HuH-7 (cell line): ENCODE results near the gene RAMP1.

Source experiments
- DNase-seq: peaks from one replicate; pipeline ENCODE4 v3.0.0; 2011; ENCODE audit warnings: low spot score

Gene RAMP1

DNA sequence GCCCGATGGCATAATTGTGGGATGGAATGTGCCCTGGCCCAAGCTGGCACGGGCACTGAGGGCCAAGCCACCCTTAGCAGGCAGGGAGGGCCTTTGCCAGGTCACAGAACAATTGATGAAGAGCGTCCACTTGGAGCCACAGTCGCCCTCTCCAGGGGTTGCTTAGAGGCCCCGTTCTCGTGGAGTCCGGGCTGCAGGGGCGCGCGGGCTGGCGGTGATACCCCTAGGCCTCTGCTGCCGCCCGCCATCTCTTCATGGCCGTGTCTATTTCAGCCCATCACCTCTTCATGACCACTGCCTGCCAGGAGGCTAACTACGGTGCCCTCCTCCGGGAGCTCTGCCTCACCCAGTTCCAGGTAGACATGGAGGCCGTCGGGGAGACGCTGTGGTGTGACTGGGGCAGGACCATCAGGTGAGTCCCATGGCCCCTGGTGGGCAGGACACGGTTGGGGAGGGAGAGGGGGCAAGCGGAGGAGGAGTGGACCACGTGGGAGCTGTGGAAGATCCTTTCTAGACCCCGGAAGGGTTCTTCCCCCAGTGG is 17.6 kb downstream of the RAMP1 start:
- no peak for DNase-seq

DNA sequence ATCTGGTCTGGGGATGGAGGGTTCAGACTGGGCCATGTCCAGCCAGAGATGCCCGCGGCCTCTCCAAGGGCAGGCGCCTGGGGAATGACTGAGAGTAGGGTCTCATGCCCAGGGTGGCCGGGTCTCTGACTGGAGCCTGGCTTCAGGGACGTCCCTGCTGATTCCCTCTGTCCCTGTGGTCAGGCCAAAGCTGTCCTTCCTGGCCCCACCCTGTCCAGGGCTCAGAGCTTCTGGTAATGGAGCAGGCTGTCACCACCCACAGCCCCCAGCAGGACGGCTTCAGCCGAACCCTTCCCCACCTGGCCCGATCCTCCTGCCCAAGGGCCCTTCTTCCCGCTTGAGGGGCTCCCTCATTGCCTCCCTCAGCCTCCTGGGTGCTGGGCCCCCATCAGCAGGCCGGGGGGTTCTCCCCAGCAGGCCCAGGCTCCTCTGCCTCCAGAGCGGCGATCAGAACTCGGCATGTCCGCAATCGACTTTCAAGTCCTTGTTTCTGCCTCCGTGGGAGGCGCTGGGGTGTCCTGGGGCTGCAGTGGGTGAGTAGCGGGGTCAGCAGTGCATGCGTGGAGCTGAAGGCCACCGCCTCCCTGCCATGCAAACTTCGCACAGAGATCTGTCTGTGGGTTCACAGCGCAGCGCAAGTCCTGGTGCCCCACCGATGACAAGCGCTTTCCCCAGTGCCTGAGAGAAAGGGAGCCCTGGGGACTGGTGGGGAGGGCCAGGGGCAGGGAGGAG is 18.3 kb downstream of the RAMP1 start:
- no peak for DNase-seq

DNA sequence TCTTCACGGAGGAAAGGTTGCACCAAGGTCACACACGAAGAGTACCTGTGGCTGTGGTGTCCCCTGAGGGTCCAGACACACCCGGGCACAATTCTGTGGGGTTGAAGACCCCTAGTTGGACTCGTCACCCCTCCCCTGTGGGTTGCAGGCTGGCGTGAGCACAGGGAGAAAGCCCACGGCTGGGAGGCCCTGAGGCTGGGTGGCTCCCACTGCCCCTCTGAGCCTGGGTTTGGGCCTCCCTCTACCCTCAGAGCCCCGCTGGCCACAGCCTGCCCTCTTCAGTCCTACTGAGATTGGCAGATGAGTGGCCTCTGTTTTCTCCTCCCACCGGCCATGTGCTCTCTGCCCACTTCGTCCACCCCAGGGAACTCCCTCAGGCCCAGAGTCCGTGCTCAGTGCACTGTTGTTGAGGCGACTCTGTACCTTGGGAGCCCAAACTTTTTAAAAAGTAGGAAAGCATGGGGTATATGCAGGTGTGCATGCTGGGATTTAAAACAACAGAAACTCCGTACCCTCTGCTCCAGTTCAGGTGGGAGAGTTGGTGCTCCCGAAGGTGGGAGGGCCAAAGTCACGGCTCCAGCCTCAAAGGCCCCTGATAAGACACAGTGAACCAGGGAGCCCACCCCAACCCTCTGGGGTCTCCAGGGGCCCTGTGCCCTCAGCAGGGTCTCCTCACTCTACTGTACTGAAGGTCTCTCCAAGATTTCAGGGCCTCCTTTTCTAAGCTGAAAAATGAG is 19.1 kb downstream of the RAMP1 start:
- no peak for DNase-seq

DNA sequence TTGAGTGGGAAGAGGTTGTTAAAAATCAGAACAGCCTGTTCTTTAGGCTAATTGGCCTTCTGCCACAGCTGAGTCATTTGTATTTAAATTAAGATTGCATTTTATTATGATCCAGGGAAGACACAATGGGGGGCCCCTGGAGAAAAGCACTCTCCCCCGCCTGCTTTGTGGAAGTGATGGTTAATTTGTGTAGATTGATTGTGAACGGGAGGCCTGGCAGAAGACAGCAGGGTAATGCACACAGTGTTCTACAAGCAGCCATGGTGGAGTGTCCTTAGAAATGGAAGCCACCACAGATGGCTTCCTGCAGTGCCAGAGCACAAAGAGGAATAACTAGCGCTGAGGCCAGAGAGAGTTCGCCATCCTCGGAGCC is 19.6 kb downstream of the RAMP1 start:
- DNase-seq: no peak

DNA sequence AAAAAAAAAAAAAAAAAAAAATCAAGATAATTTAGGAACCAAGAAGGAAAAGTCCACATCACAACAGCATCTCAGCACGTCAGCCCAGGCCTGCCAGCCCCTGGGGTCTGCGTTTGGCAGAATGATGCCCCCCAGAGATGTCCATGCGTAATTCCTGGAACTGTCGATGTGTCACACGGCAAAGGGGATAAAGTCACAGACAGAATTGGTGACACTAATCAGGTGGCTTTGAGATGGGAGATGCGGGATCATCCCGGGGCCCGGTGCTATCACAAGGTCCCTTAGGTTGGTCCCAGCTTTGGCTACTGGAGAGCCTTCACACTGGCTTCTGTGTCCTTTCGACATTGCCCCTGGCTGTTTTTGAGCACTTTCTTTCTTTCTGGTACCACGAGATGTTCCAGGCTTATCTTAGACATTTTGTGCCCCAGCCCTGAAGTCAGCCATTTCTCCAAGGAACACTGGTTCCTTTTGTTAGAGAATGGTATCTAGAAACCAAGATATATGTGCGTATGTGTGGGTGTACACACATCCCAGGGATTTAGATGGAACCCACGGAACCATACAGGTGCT is 20.7 kb downstream of the RAMP1 start:
- no peak for DNase-seq

DNA sequence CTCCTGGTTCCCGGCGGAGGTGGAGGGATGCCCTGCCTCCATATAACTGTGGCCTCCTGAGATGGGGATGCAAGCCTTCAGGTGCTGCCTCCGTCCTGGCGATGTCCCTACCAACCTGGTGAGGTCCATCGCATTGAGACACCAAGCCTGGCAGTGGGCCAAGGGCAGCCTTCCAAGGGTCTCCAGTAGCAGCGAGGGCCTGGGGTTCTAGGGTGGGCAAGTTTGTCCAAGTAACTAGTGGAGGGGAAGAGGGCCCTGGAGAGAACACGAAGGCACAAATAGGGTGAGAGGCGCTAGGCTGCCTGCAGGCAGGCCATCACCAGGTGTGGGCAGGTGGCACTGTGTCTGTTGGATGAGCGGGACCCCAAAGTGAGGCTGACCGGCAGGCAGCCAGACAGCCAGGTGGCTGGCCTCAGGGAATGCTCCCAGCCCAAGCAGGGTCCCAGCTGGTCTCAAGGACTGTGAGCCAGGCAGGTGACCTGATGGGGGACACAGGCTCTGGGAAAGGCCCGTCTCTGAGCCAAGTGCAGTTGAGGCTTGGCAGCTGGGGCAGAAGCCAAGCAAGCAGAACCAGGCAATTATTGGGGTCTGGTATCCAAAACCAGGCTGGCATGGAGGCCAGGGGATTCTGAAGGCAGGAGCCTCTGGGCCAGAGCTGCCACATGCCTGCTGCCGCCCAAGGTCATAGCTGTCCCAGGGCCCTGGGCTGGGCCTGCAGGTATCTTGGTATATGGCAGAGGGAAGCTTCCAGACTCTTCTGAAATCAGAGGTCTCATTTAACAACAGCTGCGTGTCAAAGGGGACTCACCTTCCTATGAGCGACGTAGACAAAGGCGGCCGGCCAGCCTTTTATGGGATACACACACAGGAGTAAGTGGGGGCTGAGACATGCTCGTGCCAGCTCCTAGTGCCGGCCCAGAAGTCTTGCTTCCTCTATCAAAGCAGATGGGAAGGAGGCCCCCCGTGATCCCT is 23.4 kb downstream of the RAMP1 start:
- DNase-seq: no peak

- no peak for DNase-seq
Observed at GRCh38 chr2:237883951-237884446, 24.6 kb downstream of the RAMP1 start.

GRCh38 chr2:237884681-237885080 is 25.3 kb downstream of the RAMP1 start:
- no peak for DNase-seq

- DNase-seq: no peak
Observed at GRCh38 chr2:237885111-237885930, 25.9 kb downstream of the RAMP1 start.

GRCh38 chr2:237885931-237886684 is 26.7 kb downstream of the RAMP1 start:
- no peak for DNase-seq

DNA sequence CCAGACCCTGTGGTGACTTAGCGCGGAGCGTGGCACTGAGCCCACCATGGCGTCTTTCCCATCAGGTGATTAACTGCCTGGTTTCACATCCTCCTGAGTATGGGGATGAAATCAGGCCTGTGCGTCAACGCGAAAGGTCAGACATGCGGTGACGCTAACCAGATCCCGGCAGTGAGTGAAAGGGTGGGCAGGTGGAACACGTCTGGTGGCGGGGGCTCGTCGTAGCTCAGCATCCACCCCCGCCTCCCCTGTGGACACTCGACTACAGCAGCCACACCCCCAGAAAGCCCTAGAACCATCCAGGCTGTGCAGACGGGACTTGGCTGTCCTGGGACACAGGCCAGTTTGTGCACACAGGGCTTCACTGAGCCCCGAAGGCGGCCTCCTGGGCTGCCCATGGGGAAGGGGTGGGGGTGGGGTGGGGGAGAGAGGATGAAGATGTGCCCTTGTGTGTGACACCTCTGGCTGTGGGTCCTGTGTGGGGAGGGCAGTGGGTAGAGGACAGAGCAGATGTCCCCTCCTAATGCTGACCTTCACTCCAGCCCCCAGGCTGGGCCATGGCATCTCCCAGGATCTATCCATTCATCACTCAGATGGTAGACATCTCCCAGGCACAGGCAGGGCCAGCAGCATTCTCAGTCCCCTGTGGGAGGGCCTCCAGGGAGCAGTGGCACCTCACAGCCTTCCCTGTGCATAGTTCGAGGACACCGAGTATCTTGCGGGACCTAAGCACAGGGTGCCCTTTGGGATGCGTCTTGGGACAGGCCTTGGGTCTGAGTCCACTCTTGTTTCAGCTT is 27.5 kb downstream of the RAMP1 start:
- no peak for DNase-seq

DNA sequence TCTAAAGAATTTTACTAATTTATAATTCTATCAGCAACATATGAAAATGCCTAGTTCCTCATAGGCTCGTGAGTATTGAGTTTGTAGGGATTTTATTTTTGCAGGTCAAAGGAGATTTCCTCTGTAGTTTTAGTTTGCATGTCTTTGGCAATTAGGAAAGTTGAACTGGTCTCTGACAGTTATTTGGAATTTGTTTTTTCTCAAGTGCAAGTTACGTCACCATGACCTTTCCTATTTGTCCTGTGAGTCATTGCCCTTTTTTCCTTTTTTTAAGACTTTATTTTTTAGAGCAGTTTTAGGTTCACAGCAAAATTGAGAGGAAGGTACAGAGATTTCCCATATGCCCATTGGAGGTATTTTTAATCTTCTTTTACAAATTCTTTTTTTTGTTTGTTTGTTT is 29.0 kb downstream of the RAMP1 start:
- DNase-seq: no peak

GRCh38 chr2:237889016-237889415 is 29.6 kb downstream of the RAMP1 start:
- no peak for DNase-seq

GRCh38 chr2:237889811-237890210 is 30.4 kb downstream of the RAMP1 start:
- DNase-seq: no peak

DNA sequence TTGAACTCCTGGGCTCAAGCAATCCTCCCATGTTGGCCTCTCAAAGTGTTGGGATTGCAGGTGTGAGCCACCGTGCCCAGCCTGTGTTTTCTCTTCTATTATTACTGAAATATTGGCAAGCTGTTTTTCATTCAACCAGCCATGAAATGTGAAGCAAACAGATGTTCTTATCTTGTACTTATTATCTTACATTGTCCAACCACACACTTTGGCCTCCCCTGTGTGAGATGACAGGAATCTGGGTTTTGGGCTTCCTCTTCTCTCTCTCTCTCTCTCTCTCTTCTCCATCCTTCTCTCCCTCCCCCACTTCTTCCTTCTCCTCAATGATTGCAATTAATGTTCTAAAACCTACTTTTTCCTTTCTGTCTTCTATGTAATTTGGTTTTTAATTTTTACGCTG is 33.1 kb downstream of the RAMP1 start:
- no peak for DNase-seq

- no peak for DNase-seq
Observed at GRCh38 chr2:237892984-237893595, 33.7 kb downstream of the RAMP1 start.

DNA sequence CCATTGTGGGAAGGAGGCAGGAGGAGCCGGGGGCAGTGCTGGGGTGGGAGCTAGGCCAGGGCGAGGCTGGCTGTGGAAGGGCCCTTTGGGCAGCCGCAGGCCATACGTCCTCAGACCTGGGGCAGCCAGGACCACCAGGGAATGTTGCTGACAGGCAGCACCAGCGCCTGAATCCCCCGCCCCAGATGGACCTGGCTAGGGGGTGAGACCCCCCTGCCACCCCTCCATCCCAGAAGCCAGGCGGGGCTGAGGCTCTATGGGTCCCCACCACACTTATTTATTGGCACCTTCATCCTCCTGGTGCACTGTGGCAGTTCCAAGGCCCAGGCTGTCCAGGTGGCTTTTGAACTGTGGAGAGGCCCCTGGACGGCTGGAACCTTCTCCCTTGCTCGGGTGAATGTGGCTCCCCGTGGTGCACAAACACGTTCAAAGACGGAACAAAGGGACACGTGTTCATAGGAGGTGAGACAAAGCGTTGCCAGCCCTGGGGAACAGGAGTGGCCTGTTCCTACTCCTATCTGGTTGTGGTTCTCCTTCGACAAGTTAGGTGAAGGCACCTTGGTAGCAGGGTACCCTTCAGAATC is 35.1 kb downstream of the RAMP1 start:
- no peak for DNase-seq

DNA sequence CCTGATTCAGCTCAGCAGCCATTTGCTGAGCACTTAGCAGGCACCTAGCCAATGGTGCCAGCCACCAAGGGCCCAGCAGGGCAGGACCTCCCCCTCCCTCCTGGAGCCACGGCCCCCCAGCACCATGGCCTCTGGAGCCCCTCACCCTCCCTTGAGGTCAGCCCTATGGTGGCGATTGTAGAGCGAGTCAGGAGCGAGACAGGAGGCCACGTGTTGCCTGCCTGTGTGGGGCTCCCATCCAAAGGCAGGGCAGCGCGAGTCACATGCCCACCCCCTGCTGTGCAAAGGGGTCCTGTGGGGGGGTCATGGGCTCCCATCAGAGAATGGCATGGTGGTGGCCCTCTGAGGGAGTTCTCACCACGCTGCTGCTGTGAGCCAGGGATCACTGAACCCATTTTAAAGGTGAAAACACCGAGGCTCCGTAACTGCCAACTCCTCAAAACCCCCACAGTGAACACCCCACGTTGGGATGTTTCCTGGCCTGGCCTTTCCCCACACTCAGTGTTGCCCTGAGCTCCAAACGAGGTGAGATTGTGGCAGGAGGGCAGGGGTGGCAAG is 35.6 kb downstream of the RAMP1 start:
- DNase-seq: no peak
